D341Med (cell line): ENCODE measurements around the gene GPR149.
"Not testable (repeated sequence)": the region's sequence is repeated elsewhere in the genome, so short reads cannot be mapped to it uniquely, and the experiment has no call there.

Experiments
- DNase-seq: peaks from one replicate; pipeline ENCODE4 v3.0.0; 2012; ENCODE audit warnings: low spot score

Gene GPR149

DNA sequence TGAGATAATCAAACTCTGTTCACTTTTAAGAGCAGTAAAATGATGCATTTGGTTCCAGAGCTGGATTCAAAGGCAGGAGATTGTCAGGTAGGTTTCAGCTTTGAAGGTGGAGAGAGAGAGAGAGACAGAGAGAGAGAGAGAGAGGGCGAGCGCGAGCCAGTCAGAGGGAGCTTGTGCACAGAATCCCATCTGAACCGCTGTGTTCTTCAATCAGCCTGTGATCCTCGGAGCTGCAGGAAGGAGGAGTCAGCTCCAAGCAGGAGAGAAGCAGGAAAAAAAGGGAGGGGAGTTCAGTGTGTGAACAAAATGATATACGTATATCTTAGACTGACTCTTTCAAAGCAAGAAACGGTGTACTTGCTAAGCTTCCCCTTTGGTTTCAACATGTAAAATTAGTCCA, at the start of gene GPR149:
Gene GPR149 (minus strand): TSS at position 177 of the 400 bp plus-strand sequence. CDS start 575 bp downstream, outside the sequence.
- peak; percentile 30 for DNase-seq

- DNase-seq: no peak
Observed at GRCh38 chr3:154473769-154474168, 43.8 kb upstream of the GPR149 start.

- DNase-seq: no peak
Observed at GRCh38 chr3:154469585-154469984, 39.6 kb upstream of the GPR149 start.

GRCh38 chr3:154464440-154465190, 34.6 kb upstream of the GPR149 start:
- DNase-seq: no peak

DNA sequence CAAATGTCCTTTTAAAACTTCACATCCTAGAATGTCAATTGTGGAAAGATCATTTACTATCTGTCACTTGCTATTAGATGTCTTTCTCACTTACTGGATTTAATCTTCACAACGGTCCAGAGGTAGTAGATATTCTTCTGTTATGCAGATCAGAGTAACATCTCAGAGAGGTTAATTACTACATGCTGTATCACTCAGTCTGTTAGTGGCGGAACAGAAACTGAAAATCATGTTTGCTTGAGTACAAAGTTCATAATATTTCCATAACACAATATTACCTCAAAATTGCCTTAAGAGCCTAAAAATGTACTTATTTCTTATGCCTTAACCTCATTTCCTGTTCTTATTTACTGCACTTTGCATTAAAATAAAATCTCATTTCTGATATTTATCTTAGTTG, 28.6 kb upstream of the GPR149 start:
- DNase-seq: no peak

DNA sequence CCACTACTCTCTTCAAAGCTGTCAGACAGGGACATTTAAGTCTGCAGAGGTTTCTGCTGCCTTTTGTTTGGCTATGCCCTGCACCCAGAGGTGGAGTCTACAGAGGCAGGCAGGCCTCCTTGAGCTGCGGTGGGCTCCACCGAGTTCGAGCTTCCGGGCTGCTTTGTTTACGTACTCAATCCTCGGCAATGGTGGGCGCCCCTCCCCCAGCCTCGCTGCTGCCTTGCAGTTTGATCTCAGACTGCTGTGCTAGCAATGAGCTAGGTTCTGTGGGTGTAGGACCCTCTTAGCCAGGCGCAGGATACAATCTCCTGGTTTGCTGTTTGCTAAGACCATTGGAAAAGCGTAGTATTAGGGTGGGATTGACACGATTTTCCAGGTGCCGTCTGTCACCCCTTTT, 9.1 kb upstream of the GPR149 start:
- DNase-seq: not testable (repeated sequence)

GRCh38 chr3:154431043-154431442, 1.1 kb upstream of the GPR149 start:
- no peak for DNase-seq

DNA sequence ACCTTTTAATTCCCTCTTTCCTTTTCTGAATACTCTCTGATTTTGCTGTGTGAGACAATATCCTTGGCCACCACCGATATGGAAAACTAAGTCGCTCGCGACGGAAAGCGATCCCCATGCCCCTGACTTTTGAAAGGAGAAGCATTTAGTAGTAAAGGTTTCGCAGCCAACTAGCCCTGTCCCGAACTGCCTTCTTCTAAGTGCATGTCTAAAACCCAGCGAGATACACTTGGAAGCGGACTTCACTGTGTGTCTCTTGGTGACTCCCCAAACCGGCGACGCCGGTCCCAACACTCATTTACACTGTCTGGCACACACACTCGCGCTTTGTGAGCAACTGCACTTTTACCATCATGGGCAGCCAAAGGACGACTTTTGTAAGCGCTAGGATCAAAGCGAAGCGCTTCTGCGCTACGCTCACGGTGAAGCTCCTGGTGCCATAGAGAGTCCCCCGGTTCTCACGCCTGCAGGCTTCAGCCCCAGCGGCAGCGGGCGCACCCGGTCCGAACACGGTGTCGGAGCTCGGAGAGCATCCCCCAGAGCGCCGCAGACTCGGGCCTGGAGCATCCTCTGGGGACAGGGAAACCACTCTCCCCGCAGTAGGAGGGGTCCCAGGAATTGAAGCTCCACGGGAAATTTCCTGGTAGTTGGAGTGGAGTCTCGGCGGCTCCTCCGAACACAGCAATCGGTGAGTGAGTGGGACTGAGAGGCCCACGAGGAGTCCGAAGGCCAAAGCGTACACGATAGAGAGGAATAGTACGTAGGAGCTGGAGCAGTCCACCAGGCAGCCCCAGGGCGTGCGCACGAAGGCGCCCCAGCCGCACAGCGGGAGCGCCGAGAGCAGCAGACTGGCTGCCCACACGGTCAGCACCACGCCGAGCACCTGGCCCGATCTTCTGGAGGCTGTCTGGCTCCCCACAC, 1.4 kb downstream of the GPR149 start:
- DNase-seq: peak; percentile 61

- DNase-seq: peak; percentile 32
Observed at GRCh38 chr3:154427685-154428285, 2.2 kb downstream of the GPR149 start.

DNA sequence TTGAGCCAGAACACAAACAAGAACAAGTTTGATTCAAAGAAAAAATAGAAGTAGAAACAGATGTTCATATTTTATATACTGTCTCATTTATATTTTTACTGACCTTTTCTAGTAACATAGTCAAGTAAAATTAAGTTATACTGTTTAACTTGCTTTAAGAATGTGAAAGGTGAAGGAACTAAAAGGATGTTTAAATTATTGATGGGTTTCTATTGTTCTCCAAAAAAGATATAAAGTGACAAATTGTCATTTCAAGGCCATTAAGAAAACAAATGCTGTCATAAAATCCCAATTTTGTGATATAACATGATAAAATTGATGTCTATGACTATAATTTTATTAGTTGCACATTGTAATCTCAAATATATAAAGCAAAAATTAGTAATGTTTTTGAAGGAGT, 7.3 kb downstream of the GPR149 start:
- DNase-seq: no peak

- DNase-seq: no peak
Observed at GRCh38 chr3:154421083-154421482, 8.9 kb downstream of the GPR149 start.

DNA sequence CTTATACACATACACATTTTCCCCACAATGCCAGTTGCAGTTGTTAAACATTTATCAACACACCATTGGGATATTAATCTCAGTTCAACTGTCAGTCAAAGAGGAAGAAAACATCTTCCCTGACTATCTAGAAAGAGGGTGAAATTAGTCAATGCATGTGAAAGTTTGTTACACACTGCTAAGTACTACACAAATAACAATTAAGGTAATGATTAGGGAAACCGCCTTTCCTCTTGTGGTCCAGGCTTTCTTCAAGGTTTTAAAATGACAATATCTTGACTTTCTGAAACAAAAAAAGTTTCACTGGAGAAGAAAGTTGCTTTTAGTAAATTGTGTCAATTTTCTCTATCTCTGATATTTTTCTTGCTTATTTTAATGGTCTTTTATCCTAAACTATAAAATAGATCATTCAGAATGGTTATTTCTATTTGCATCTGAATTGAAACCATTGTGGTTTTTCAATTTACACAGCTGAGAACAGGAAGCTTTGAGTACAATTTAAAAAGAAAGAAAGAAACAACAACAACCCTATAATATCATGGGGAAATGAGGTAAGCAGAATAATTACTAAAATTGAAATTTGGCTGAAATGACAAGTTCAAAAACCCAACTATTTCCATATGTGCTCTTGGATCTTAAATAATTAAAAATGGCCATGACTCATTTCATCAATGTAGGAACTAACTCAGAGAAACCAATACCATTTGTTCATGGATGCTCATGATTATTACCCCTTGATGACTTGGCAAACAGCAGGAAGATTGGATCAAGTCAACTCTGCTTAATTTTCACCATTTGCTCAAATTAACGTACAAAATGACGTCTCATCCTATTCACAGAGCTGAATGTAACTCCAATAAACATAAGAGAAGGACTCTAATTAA, 31.7 kb downstream of the GPR149 start:
- DNase-seq: no peak

- no peak for DNase-seq
Observed at GRCh38 chr3:154389861-154390260, 40.1 kb downstream of the GPR149 start.

GRCh38 chr3:154384479-154384878, 45.5 kb downstream of the GPR149 start:
- DNase-seq: no peak

DNA sequence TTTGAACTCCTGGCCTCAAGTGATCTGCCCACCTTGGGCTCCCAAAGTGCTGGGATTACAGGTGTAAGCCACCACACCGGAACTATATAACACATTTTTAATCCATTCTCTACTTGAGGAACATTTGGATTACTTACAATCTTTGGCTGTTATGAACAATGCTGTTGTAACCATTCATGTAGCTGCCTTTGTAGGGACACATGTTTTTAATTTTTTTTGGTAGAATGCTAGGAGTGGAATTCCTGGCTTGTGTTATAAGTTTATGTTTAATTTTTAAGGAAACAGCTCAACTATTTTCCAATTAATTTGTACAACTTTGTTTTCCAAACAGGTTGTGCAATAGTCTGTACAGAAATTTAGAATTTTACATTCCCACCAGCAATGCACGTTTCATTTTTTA, 51.7 kb downstream of the GPR149 start:
- DNase-seq: no peak

DNA sequence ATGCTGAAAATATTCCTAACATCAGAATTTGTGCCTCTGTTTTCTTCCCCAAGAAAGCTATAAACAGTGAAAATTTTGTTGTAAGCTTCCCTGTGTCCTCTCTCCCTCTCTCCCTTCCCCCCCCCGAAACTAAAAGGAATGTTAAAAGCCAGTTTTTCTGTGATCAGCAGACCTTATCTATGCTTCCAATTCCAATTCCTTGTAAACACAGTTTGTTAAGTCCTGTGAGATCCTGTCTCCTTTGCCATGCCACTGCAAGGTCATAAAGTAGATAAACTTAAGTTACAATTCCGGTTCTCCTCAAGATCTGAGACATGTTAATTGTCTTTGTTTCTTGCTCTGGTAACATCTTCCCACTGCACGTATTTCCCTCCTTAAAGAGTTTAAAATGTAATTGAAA, 62.8 kb downstream of the GPR149 start:
- DNase-seq: no peak

DNA sequence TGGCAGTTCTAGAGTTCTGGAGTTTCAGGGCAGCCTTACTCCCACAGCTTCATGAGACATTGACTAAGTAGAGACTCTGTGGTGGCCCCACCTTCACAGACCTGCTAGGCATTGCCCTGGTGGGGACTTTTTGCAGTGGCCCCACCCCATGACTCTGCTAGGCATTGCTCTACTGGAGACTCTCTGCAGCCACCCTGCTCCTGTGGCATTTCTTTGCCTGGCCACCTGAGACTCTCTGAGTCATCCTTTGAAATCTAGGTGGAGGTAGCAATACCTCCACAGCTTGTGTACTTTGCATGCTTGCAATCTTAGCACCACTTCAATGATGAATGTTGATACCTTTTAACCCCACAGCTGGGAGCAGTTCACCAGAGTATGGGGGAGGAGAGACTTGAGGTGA, 65.1 kb downstream of the GPR149 start:
- no peak for DNase-seq

DNA sequence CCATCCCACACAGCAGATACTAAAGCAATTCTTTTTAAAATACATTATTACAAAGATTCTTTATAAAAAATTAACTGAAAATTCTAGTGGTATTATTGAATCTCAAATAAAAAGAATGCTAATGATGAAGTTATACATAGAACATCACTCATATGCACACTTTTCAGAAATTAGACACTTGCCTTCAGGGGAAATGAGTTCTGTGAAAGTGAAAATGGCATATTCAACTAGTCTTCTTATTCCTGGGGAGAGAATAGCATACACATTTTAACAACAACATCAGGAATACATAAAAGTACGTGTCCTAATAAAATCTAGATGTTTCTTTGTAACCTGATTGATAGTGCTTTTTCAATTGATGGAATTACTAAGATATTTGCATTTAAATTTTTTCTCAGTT, 68.9 kb downstream of the GPR149 start:
- no peak for DNase-seq

- DNase-seq: no peak
Observed at GRCh38 chr3:154356009-154356408, 74.0 kb downstream of the GPR149 start.

- DNase-seq: no peak
Observed at GRCh38 chr3:154349223-154349622, 80.8 kb downstream of the GPR149 start.

GRCh38 chr3:154345422-154346122, 84.4 kb downstream of the GPR149 start:
- no peak for DNase-seq
